ENCODE measurements around the gene PTPRF. TPM values are rescaled to one million over a fixed set of nuclear protein-coding genes. Genes with fewer than 3 reads are reported as not detected.

PTPRF gene
- total and polyA plus RNA-seq, 4 donors: 41.2 to 241 (median 85.6) TPM

GRCh38 chr1:43577655-43578542 is 47.2 kb downstream of the PTPRF start:
- H3K9ac ChIP-seq (ENCODE audit: low read depth in 1 of 2, low read length in 2 of 2): no peak overlapping the region
- peaks cover 0 to under 1% (median 0%) of the 10 kb centered on the region in 4 donors for H3K4me1 ChIP-seq (ENCODE audit: control insufficient read depth in 4 of 4, insufficient read depth in 4 of 4, low read length in 3 of 4)
- no peak overlapping the region for H3K4me3 ChIP-seq (ENCODE audit: low read depth in 1 of 3, low read length in 3 of 3)
- DNase-seq (ENCODE audit: low spot score): no peak
- peaks cover 9 to 61% (median 26%) of the 10 kb centered on the region in 4 donors for H3K36me3 ChIP-seq (ENCODE audit: control insufficient read depth in 4 of 4, insufficient read depth in 3 of 4, low read depth in 1 of 4, low read length in 3 of 4)
- TF ChIP-seq FOXA1 (IDR thresholded peaks at IDR 0.05) (no peak), SP1 (IDR thresholded peaks at IDR 0.05) (no peak)
- TF ChIP-seq, protein P1, sequence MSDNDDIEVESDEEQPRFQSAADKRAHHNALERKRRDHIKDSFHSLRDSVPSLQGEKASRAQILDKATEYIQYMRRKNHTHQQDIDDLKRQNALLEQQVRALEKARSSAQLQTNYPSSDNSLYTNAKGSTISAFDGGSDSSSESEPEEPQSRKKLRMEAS (IDR thresholded peaks at IDR 0.05): no peak
- H3K27me3 ChIP-seq (ENCODE audit: control insufficient read depth in 4 of 4, insufficient read depth in 4 of 4, low read length in 3 of 4): no peaks in the 10 kb centered on the region
- 94% methylated on average over 18 of the region's 18 CpGs for WGBS
- no peak overlapping the region for H3K27ac ChIP-seq (ENCODE audit: low read depth in 1 of 2, low read length in 2 of 2)
- H3K9me3 ChIP-seq (ENCODE audit: control insufficient read depth in 4 of 4, low read length in 3 of 4): no peaks in the 10 kb centered on the region

DNA sequence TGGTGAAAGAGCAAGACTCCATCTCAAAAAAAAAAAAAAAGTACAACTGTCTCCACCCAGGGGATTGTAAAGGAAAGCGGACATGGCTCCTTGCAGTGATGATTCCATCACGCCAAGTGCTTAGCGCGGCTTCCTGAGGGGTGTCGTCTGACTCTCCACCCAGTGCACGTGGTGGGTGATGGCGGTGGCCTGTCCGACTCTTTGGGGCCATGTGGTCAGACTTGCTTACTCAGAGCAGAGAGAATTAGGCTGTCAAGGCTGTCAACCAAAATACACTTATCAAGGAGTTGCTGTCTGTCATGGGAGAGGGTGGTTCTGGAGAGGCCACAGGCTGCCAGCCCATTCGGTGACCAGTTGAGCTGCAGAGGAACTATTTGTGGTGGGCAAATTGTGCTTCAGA is 49.4 kb downstream of the PTPRF start:
- Histone ChIP-seq H3K9ac (ENCODE audit: low read depth in 1 of 2, low read length in 2 of 2) (no peak overlapping the region), H3K27me3 (ENCODE audit: control insufficient read depth in 4 of 4, insufficient read depth in 4 of 4, low read length in 3 of 4) (no peaks in the 10 kb centered on the region), H3K4me1 (ENCODE audit: control insufficient read depth in 4 of 4, insufficient read depth in 4 of 4, low read length in 3 of 4) (no peaks in the 10 kb centered on the region), H3K9me3 (ENCODE audit: control insufficient read depth in 4 of 4, low read length in 3 of 4) (no peaks in the 10 kb centered on the region), H3K36me3 (ENCODE audit: control insufficient read depth in 4 of 4, insufficient read depth in 3 of 4, low read depth in 1 of 4, low read length in 3 of 4) (peaks cover 9 to 60% (median 27%) of the 10 kb centered on the region in 4 donors), H3K4me3 (ENCODE audit: low read depth in 1 of 3, low read length in 3 of 3) (no peak overlapping the region), H3K27ac (ENCODE audit: low read depth in 1 of 2, low read length in 2 of 2) (no peak overlapping the region)
- TF ChIP-seq ZBTB33 (IDR thresholded peaks at IDR 0.05): no peak
- no peak for TF ChIP-seq YY1 (IDR thresholded peaks at IDR 0.05)
- TF ChIP-seq, protein P2, sequence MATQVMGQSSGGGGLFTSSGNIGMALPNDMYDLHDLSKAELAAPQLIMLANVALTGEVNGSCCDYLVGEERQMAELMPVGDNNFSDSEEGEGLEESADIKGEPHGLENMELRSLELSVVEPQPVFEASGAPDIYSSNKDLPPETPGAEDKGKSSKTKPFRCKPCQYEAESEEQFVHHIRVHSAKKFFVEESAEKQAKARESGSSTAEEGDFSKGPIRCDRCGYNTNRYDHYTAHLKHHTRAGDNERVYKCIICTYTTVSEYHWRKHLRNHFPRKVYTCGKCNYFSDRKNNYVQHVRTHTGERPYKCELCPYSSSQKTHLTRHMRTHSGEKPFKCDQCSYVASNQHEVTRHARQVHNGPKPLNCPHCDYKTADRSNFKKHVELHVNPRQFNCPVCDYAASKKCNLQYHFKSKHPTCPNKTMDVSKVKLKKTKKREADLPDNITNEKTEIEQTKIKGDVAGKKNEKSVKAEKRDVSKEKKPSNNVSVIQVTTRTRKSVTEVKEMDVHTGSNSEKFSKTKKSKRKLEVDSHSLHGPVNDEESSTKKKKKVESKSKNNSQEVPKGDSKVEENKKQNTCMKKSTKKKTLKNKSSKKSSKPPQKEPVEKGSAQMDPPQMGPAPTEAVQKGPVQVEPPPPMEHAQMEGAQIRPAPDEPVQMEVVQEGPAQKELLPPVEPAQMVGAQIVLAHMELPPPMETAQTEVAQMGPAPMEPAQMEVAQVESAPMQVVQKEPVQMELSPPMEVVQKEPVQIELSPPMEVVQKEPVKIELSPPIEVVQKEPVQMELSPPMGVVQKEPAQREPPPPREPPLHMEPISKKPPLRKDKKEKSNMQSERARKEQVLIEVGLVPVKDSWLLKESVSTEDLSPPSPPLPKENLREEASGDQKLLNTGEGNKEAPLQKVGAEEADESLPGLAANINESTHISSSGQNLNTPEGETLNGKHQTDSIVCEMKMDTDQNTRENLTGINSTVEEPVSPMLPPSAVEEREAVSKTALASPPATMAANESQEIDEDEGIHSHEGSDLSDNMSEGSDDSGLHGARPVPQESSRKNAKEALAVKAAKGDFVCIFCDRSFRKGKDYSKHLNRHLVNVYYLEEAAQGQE (IDR thresholded peaks at IDR 0.05): no peak
- TF ChIP-seq, protein P3, sequence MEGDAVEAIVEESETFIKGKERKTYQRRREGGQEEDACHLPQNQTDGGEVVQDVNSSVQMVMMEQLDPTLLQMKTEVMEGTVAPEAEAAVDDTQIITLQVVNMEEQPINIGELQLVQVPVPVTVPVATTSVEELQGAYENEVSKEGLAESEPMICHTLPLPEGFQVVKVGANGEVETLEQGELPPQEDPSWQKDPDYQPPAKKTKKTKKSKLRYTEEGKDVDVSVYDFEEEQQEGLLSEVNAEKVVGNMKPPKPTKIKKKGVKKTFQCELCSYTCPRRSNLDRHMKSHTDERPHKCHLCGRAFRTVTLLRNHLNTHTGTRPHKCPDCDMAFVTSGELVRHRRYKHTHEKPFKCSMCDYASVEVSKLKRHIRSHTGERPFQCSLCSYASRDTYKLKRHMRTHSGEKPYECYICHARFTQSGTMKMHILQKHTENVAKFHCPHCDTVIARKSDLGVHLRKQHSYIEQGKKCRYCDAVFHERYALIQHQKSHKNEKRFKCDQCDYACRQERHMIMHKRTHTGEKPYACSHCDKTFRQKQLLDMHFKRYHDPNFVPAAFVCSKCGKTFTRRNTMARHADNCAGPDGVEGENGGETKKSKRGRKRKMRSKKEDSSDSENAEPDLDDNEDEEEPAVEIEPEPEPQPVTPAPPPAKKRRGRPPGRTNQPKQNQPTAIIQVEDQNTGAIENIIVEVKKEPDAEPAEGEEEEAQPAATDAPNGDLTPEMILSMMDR (IDR thresholded peaks at IDR 0.05; ENCODE audit: low read depth, low read length, missing input control): no peak
- no peak for TF ChIP-seq TAF1 (conservative IDR thresholded peaks at IDR 0.05)
- no peak for TF ChIP-seq EGR1 (IDR thresholded peaks at IDR 0.05; ENCODE audit: low read depth in 2 of 2)
- TF ChIP-seq FOXA2 (IDR thresholded peaks at IDR 0.05): no peak
- TF ChIP-seq, protein P1 (IDR thresholded peaks at IDR 0.05): no peak
- TF ChIP-seq HNF4A (conservative IDR thresholded peaks at IDR 0.05): no peak
- no peak for TF ChIP-seq RAD21 (IDR thresholded peaks at IDR 0.05)
- no peak for TF ChIP-seq HNF4G (IDR thresholded peaks at IDR 0.05)
- no peak for TF ChIP-seq FOXA1 (IDR thresholded peaks at IDR 0.05)
- TF ChIP-seq JUND (IDR thresholded peaks at IDR 0.05): no peak
- TF ChIP-seq NR2F2 (IDR thresholded peaks at IDR 0.05): no peak
- TF ChIP-seq GABPA (IDR thresholded peaks at IDR 0.05 in 1 of 2, conservative IDR thresholded peaks at IDR 0.05 in 1 of 2): no peak
- TF ChIP-seq RXRA (IDR thresholded peaks at IDR 0.05): no peak
- no peak for TF ChIP-seq SP1 (IDR thresholded peaks at IDR 0.05)
- WGBS: 98% methylated on average over 9 of the region's 9 CpGs
- no peak for DNase-seq (ENCODE audit: low spot score)
